Large intestine (tissue), 3 donors: Measurements from ENCODE around the gene DCP1A. TPM values are rescaled to one million over a fixed set of nuclear protein-coding genes. Genes with fewer than 3 reads are reported as not detected.
A peak's percentile ranks its signal among the peaks of the same experiment; 100 is the strongest.
"Not testable (repeated sequence)": the region's sequence is repeated elsewhere in the genome, so short reads cannot be mapped to it uniquely, and the experiment has no call there.

Experiments used
- DNase-seq, 2 donors: peaks; one replicate each; pipeline versions ENCODE4 v3.0.0 to v3.0.0-alpha.2; 2013
- H3K27ac ChIP-seq: one replicate; pipeline ENCODE4 v1.5.1; 2013; ENCODE audit warnings: low read length
- H3K27me3 ChIP-seq: 2 replicates; pipeline ENCODE4 v1.6.1; 2013; ENCODE audit warnings: low read length; ENCODE audit not compliant: control insufficient read depth, insufficient read depth
- H3K36me3 ChIP-seq: 2 replicates; pipeline ENCODE4 v1.6.1; 2013; ENCODE audit warnings: low read length; ENCODE audit not compliant: control insufficient read depth, insufficient read depth
- H3K4me1 ChIP-seq: one replicate; pipeline ENCODE4 v1.6.1; 2013; ENCODE audit warnings: low read length; ENCODE audit not compliant: control insufficient read depth, insufficient read depth
- H3K4me3 ChIP-seq: one replicate; pipeline ENCODE4 v1.5.1; 2013; ENCODE audit warnings: low read length
- H3K9me3 ChIP-seq: one replicate; pipeline ENCODE4 v1.6.1; 2013; ENCODE audit warnings: mild to moderate bottlenecking, low read depth, low read length, moderate library complexity; ENCODE audit not compliant: control insufficient read depth
- WGBS: methylation state at CpG from one replicate; pipeline ENCODE4 v1.1.5; 2013; ENCODE audit warnings: low lambda C conversion rate; ENCODE audit not compliant: insufficient coverage; 5-methylcytosine and 5-hydroxymethylcytosine counted together
- polyA plus RNA-seq: library from polyadenylated mRNA; unstranded; fragments of 120-200 nt; gene quantifications from one replicate; pipeline ENCODE4 v1.2.1, GENCODE V29; 2013

Gene DCP1A
- polyA plus RNA-seq, 1 donor, result 22.7 TPM

DNA sequence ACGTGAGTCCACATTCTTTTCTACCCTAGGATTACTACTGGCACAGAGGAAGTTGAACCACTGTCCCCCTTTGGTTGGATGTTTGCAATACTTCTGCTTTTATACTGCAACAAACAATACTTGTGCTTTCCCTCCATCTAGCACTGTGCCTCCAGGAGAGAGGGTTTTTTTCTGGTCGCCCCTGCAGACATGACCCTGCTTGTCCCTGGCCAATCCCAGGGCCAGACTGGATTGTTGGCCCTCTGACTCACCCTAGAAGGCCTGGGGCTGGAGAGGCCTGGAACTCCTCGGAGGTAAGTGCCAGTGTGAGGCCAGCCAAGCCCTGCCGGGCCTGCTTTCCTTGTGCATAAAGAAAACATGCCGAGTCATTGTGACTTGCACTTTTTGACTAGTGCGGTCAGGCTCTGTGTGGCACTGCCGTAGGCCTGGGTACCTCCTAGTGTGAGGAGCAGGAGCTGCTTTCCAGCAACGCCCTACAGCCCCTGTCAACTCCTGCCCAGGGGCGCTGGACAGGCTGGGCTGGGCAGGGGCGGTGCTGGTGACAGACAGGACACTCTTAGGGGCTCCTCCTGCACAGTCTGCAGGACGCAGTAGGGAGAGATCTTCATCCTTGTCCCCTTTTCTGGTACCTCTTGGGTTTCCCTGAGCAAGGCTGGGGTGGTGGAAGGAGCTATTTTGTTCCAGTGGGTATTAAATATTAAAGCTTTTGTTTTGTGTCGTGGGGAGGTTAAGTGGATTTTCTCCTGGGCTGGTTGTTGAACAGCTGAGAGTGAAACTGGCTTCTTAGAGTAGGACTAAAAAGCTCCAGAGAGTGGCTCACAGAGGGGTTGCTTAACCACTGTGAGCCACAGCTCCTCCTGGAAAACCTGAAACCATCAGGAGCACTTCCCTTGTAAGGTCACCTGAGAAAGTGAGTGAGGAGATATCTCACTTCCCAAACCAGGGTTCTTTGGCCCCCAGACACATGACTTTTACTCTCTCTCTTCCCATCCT is 77.2 kb downstream of the DCP1A start:
- DNase-seq, result peak; percentile 68 to 81
- H3K36me3 ChIP-seq, result no peaks in the 10 kb centered on the region
- H3K4me3 ChIP-seq, result no peak overlapping the region
- no peak overlapping the region for H3K27ac ChIP-seq
- no peaks in the 10 kb centered on the region for H3K27me3 ChIP-seq
- peaks cover 8% of the 10 kb centered on the region for H3K4me1 ChIP-seq
- no CpG with 5 or more reads among the region's 12 CpGs for WGBS
- H3K9me3 ChIP-seq, result no peaks in the 10 kb centered on the region

DNA sequence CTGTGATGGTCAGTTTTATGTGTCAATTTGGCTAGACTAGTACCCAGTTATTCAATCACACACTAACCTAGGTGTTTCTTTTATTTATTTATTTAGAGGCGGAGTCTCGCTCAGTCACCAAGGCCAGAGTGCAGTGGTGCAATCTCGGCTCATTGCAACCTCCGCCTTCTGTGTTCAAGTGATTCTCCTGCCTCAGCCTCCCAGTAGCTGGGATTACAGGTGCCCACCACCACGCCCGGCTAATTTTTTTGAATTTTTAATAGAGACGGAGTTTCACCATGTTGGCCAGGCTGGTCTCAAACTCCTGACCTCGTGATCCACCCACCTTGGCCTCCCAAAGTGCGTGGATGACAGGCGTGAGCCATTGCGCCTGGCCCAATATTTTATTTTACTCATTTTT is 78.2 kb downstream of the DCP1A start:
- no CpG with 5 or more reads among the region's 11 CpGs for WGBS
- not testable (repeated sequence) for H3K27me3 ChIP-seq, H3K4me1 ChIP-seq, H3K36me3 ChIP-seq, H3K27ac ChIP-seq, H3K9me3 ChIP-seq, DNase-seq, H3K4me3 ChIP-seq

DNA sequence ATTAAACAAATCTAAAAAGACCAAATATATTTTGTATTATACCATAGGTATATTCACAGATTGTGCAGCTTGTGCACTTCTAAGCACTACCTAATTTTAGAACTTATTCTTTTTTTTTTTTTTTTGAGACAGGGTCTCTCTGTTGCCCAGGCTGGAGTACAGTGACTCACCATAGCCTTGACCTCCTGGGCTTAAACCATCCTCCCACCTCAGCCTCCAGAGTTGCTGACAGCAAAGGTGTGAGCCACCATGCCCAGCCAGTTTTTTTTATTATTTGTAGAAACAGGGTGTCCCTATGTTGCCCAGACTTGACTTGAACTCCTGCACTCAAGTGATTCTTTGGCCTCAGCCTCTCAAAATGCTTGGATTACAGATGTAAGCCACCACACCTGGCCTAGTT is 79.6 kb downstream of the DCP1A start:
- Histone ChIP-seq H3K27me3 (no peaks in the 10 kb centered on the region), H3K4me1 (peaks cover 8% of the 10 kb centered on the region), H3K27ac (no peak overlapping the region), H3K36me3 (no peaks in the 10 kb centered on the region), H3K9me3 (no peaks in the 10 kb centered on the region), H3K4me3 (no peak overlapping the region)
- no peak for DNase-seq

DNA sequence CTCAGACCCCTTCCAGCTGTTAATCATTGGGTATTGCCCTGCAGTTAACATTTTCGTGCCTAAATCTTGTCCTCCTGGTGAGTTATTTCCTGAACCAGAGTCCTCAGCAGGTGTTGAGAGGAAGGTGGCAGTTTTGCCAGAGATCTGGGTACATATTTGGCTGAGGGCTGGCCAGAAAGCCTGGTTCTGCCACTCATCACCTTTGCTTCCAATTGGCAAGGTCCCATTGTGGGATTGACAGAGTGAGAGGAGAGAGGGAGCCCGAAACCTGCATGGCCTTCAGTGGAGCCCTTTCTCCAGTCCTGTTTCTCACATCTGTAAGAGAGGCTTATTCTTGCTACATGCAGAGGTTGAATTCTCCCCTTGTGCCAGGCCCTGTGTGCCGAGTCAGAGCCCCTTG is 82.6 kb downstream of the DCP1A start:
- Histone ChIP-seq H3K27ac (no peak overlapping the region), H3K4me1 (peaks cover 2% of the 10 kb centered on the region), H3K36me3 (no peaks in the 10 kb centered on the region), H3K9me3 (no peaks in the 10 kb centered on the region), H3K4me3 (no peak overlapping the region), H3K27me3 (no peaks in the 10 kb centered on the region)
- DNase-seq, result no peak
- no CpG with 5 or more reads among the region's 3 CpGs for WGBS

DNA sequence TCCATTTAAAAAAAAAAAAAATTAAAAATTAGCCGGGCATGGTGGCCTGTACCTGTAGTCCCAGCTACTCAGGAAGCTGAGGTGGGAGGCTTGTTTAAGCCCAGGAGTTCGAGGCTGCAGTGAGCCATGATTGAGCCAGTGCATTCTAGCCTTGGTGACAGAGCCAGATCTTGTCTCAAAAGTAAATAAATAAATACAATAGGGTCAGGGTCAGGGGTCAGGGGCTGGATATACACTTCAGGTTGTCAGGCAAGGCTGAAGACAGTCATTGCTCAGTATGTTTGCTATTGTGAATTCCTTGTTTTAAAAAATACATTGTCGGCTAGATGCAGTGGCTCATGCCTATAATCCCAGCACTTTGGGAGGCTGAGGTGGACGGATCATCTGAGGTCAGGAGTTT is 83.4 kb downstream of the DCP1A start:
- H3K9me3 ChIP-seq, result no peaks in the 10 kb centered on the region
- no peak for DNase-seq
- no CpG with 5 or more reads among the region's 4 CpGs for WGBS
- no peak overlapping the region for H3K4me3 ChIP-seq
- no peaks in the 10 kb centered on the region for H3K4me1 ChIP-seq
- H3K36me3 ChIP-seq, result no peaks in the 10 kb centered on the region
- H3K27me3 ChIP-seq, result no peaks in the 10 kb centered on the region
- no peak overlapping the region for H3K27ac ChIP-seq

DNA sequence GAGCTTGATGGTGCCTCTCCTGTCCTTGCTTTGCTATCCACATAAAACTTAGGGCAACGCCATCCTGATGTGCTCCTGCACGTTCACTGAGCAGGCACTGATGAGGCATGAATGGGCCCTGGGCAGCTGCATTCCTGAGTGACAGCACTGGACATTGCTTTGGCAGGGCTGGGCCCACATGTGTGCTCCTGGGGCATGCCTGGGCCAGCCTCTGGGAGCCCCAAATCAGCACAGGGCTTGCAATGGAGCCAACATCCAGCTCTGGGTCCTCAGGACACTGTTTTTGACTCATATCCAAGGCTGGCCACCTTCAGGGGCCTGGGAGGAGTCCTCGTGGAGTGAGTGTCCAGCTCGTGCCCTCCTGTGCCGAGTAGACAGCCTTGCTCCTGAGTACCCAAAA is 85.6 kb downstream of the DCP1A start:
- Histone ChIP-seq H3K4me3 (no peak overlapping the region), H3K27me3 (no peaks in the 10 kb centered on the region), H3K9me3 (no peaks in the 10 kb centered on the region), H3K27ac (no peak overlapping the region), H3K36me3 (no peaks in the 10 kb centered on the region), H3K4me1 (no peaks in the 10 kb centered on the region)
- no peak for DNase-seq
- no CpG with 5 or more reads among the region's 5 CpGs for WGBS

DNA sequence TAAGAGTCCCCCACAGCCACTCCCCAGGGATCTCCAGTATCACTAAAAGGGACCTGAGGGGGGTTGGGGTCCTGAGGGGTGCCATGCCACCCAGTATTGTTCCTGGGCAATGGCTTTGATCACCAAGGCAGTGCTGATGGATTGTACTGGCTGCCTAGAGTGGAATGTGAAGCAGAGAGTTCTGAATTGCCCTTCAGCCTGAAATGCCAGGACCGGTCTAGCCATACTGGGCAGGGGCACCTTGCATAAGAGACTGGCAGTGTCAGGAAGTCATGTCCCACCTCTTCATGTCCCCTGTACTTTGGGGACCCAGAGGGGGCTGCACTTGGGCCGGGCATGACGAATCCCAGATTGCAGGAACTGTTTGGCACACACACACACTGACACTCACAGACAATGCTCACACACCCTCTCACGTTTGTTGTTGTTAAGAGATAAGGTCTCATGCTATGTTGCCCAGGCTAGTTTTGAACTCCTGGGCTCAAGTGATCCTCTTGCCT is 87.0 kb downstream of the DCP1A start:
- Histone ChIP-seq H3K27ac (no peak overlapping the region), H3K36me3 (no peaks in the 10 kb centered on the region), H3K9me3 (no peaks in the 10 kb centered on the region), H3K4me1 (peaks cover 2% of the 10 kb centered on the region), H3K27me3 (no peaks in the 10 kb centered on the region), H3K4me3 (no peak overlapping the region)
- WGBS, result 40% methylated on average over 1 of the region's 4 CpGs
- no peak for DNase-seq

DNA sequence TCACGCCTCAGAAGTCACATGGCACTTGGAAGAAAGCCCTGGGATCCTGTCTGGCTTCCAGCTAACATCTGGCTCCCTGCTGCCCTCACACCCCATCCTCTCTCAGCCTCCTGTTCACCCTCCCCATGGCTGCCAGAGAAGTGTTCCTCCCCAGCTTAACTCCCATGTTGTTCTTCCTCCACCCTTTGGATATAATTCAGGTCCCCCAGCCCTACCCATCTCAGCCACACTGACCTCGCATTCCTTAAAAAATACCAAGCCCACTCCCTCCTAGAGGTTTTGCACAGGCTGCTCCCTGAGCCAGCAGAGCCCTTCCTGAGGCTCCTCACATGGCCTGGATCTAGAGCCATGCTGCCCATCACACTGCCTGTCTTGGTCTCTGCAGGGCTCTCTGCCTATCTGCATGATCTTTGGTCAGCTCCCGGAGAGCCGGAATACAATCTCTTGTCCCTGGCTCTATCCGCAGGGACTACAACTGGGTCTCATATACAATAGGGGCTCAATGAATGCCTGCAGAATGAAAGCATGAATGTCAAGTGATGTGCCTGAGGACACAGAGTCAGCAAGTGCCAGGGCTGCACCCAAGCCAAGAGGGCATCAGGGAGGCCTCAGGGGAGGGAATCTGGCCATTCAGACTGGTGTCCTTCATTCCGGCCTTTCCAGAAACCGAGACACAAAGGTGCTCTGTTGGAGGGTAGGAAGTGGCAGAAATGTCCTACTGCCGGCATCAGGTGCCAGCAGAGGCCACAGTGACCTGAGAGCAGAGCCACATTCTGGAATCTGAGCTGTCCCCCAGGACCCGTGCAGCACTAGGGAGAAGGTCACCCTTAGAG is 87.7 kb downstream of the DCP1A start:
- DNase-seq, result no peak
- no CpG with 5 or more reads among the region's 9 CpGs for WGBS
- H3K36me3 ChIP-seq, result no peaks in the 10 kb centered on the region
- no peaks in the 10 kb centered on the region for H3K9me3 ChIP-seq
- no peak overlapping the region for H3K4me3 ChIP-seq
- no peaks in the 10 kb centered on the region for H3K27me3 ChIP-seq
- H3K27ac ChIP-seq, result no peak overlapping the region
- H3K4me1 ChIP-seq, result peaks cover 2% of the 10 kb centered on the region

DNA sequence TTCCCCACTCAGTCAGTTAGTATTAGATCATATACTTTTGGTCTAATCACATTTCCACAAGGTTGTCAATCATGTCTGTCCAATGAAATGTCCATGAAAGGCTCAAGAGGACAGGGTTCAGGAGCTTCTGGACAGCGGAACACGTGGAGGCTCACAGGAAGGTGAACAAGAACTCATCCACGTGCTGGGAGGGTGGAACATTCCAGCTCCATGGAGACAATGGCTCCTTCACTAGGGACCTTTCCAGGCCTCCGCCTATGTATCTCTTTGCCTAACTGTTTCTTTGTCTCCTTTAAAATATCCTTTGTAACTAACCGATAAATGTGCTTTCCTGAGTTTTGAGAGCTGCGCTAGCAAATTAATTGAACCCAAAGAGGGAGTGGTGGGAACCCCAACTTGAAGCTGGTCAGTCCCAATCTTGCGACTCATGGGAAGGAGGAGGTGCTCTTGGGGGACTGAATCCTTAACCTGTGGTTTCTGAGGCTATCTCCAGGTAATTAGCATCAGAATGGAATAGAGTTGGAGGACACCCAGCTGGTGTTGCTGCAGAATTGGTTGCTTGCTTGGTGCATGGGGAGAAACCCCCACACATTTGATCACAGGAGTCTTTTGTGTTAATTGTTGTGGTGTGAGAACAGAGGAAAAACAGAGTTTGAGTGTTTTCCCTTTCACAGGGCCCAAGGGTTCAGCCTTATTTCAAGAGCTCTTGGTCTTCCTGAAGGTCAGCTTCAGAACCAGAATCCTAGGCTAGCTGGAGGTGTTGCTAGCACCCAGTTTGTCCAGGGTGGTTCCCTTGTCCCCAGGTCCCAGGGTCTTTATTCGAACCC is 88.5 kb downstream of the DCP1A start:
- no peaks in the 10 kb centered on the region for H3K36me3 ChIP-seq
- no peak for DNase-seq
- H3K27me3 ChIP-seq, result no peaks in the 10 kb centered on the region
- H3K9me3 ChIP-seq, result no peaks in the 10 kb centered on the region
- peaks cover 11% of the 10 kb centered on the region for H3K4me1 ChIP-seq
- WGBS, result no CpG with 5 or more reads among the region's 8 CpGs
- no peak overlapping the region for H3K27ac ChIP-seq
- no peak overlapping the region for H3K4me3 ChIP-seq

DNA sequence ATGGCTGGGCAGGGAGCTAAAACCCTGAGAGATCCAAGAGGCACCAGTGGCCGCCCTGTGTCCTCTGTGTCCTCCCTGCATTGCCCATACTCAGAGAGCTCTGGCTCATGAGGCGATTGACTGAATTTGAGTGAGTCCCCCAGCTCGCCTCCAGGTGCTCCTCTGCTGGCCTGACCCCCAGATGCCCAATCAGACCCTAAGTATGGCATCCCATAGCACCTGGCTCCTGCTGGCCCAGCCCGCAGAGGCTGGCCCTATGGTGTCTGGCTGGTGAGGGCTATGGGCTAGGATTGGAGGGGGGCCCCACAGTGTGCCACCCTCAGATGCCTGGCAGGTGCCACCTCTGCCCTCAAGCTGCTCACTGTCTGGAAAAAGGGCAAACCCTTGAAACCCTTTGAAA is 89.9 kb downstream of the DCP1A start:
- Histone ChIP-seq H3K4me3 (no peak overlapping the region), H3K4me1 (peaks cover 14% of the 10 kb centered on the region), H3K9me3 (no peaks in the 10 kb centered on the region), H3K27me3 (no peaks in the 10 kb centered on the region), H3K27ac (no peak overlapping the region), H3K36me3 (no peaks in the 10 kb centered on the region)
- WGBS, result no CpG with 5 or more reads among the region's 4 CpGs
- no peak for DNase-seq
